ENCODE results near the gene ACACB. TPM values are rescaled to one million over a fixed set of nuclear protein-coding genes. Genes with fewer than 3 reads are reported as not detected.
A peak's percentile ranks its signal among the peaks of the same experiment; 100 is the strongest.

ACACB gene
- total RNA-seq, 1 experiment from 2014 or later: 20.0 TPM

DNA sequence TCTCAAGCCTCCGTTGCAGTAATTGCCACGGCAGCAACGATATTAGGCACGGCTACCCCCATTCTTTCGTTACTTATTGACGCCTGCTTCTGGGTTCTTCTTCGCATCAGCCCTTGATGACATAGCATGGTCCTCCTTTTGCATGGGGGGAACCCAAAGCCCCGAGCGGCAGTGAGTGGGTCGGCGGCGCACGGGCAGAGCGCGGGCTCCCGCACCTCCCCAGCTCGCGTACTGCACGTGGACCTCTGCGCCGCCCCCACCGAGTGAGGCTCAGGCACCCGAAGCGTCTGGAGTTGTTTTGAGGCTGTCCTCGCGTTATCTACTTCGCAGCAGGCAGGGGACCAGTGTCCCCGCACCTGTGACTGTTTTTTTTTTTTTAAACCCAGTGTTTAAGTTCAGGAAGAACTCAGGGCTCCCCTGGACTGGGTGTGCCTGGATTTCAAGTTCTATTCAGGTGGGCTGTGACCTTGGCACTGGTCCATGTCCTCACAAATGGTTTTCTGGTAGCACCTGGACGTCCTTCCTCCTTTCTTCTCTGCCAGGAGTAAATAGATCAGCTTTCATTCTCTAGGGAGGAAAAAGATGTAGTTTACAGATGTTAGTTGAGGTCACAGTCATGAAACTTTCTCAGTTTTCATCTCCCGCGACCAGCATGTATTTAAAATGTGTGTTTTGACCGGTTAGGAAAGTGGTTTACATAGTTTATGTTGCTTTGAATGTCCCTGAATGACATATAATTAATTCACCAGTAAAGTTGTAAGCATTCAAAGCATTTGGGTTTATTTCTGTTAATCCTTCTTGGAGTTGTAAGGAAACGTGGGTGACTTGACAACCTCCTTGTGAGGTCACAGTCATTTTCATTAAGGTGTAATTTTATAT lies 194.1 kb downstream of the ACACB start:
- H3K27me3 Mint-ChIP-seq (ENCODE audit: low read depth): peaks cover 79% of the 10 kb centered on the region
- TF ChIP-seq CREM (CRISPR knock-in tag; IDR thresholded peaks at IDR 0.05) (peak; percentile 68; the same call in 1 of the 2 replicates), ATF1 (CRISPR knock-in tag; IDR thresholded peaks at IDR 0.05) (0 out of 2 replicates have a peak, but pooled peaks have one; percentile 73), MYBL2 (CRISPR knock-in tag; IDR thresholded peaks at IDR 0.05) (peak; percentile 70; the same call in 1 of the 2 replicates), ZNF232 (CRISPR knock-in tag; IDR thresholded peaks at IDR 0.05) (peak; percentile 84; the same call in 1 of the 2 replicates), NR3C1 (CRISPR knock-in tag; conservative IDR thresholded peaks at IDR 0.05; ENCODE audit: low read depth) (no peak), CBFB (CRISPR knock-in tag; IDR thresholded peaks at IDR 0.05; ENCODE audit: low read depth) (no peak), CREB1 (CRISPR knock-in tag; IDR thresholded peaks at IDR 0.05) (peak; percentile 76; the same call in 1 of the 2 replicates), TEAD1 (CRISPR knock-in tag; IDR thresholded peaks at IDR 0.05) (peak; percentile 35; the same call in 1 of the 2 replicates), JUN (CRISPR knock-in tag; IDR thresholded peaks at IDR 0.05) (peak; percentile 67; the same call in 1 of the 2 replicates), TEAD4 (CRISPR knock-in tag; IDR thresholded peaks at IDR 0.05) (no peak), MXD4 (CRISPR knock-in tag; IDR thresholded peaks at IDR 0.05; ENCODE audit: borderline replicate concordance) (no peak), ZNF219 (CRISPR knock-in tag; IDR thresholded peaks at IDR 0.05; ENCODE audit: borderline replicate concordance) (no peak), SMAD3 (CRISPR knock-in tag; IDR thresholded peaks at IDR 0.05; ENCODE audit: borderline replicate concordance) (peak; percentile 71), RORB (CRISPR knock-in tag; IDR thresholded peaks at IDR 0.05) (no peak)
- TF ChIP-seq, protein P1, sequence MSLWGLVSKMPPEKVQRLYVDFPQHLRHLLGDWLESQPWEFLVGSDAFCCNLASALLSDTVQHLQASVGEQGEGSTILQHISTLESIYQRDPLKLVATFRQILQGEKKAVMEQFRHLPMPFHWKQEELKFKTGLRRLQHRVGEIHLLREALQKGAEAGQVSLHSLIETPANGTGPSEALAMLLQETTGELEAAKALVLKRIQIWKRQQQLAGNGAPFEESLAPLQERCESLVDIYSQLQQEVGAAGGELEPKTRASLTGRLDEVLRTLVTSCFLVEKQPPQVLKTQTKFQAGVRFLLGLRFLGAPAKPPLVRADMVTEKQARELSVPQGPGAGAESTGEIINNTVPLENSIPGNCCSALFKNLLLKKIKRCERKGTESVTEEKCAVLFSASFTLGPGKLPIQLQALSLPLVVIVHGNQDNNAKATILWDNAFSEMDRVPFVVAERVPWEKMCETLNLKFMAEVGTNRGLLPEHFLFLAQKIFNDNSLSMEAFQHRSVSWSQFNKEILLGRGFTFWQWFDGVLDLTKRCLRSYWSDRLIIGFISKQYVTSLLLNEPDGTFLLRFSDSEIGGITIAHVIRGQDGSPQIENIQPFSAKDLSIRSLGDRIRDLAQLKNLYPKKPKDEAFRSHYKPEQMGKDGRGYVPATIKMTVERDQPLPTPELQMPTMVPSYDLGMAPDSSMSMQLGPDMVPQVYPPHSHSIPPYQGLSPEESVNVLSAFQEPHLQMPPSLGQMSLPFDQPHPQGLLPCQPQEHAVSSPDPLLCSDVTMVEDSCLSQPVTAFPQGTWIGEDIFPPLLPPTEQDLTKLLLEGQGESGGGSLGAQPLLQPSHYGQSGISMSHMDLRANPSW (CRISPR knock-in tag; conservative IDR thresholded peaks at IDR 0.05; ENCODE audit: low read depth): no peak
- TF ChIP-seq, protein P2, sequence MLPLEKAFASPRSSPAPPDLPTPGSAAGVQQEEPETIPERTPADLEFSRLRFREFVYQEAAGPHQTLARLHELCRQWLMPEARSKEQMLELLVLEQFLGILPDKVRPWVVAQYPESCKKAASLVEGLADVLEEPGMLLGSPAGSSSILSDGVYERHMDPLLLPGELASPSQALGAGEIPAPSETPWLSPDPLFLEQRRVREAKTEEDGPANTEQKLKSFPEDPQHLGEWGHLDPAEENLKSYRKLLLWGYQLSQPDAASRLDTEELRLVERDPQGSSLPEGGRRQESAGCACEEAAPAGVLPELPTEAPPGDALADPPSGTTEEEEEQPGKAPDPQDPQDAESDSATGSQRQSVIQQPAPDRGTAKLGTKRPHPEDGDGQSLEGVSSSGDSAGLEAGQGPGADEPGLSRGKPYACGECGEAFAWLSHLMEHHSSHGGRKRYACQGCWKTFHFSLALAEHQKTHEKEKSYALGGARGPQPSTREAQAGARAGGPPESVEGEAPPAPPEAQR (CRISPR knock-in tag; IDR thresholded peaks at IDR 0.05): no peak
- TF ChIP-seq, protein P3, sequence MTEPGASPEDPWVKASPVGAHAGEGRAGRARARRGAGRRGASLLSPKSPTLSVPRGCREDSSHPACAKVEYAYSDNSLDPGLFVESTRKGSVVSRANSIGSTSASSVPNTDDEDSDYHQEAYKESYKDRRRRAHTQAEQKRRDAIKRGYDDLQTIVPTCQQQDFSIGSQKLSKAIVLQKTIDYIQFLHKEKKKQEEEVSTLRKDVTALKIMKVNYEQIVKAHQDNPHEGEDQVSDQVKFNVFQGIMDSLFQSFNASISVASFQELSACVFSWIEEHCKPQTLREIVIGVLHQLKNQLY (CRISPR knock-in tag; IDR thresholded peaks at IDR 0.05): no peak
- TF ChIP-seq, protein P4, sequence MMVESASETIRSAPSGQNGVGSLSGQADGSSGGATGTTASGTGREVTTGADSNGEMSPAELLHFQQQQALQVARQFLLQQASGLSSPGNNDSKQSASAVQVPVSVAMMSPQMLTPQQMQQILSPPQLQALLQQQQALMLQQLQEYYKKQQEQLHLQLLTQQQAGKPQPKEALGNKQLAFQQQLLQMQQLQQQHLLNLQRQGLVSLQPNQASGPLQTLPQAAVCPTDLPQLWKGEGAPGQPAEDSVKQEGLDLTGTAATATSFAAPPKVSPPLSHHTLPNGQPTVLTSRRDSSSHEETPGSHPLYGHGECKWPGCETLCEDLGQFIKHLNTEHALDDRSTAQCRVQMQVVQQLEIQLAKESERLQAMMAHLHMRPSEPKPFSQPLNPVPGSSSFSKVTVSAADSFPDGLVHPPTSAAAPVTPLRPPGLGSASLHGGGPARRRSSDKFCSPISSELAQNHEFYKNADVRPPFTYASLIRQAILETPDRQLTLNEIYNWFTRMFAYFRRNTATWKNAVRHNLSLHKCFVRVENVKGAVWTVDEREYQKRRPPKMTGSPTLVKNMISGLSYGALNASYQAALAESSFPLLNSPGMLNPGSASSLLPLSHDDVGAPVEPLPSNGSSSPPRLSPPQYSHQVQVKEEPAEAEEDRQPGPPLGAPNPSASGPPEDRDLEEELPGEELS (CRISPR knock-in tag; IDR thresholded peaks at IDR 0.05): peak; percentile 73; the same call in 1 of the 2 replicates
- TF ChIP-seq, protein P5, sequence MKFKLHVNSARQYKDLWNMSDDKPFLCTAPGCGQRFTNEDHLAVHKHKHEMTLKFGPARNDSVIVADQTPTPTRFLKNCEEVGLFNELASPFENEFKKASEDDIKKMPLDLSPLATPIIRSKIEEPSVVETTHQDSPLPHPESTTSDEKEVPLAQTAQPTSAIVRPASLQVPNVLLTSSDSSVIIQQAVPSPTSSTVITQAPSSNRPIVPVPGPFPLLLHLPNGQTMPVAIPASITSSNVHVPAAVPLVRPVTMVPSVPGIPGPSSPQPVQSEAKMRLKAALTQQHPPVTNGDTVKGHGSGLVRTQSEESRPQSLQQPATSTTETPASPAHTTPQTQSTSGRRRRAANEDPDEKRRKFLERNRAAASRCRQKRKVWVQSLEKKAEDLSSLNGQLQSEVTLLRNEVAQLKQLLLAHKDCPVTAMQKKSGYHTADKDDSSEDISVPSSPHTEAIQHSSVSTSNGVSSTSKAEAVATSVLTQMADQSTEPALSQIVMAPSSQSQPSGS (CRISPR knock-in tag; IDR thresholded peaks at IDR 0.05; ENCODE audit: borderline replicate concordance, low read depth): 0 out of 2 replicates have a peak, but pooled peaks have one; percentile 27
- TF ChIP-seq, protein P6, sequence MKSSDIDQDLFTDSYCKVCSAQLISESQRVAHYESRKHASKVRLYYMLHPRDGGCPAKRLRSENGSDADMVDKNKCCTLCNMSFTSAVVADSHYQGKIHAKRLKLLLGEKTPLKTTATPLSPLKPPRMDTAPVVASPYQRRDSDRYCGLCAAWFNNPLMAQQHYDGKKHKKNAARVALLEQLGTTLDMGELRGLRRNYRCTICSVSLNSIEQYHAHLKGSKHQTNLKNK (CRISPR knock-in tag; IDR thresholded peaks at IDR 0.05): no peak
- TF ChIP-seq, protein P7, sequence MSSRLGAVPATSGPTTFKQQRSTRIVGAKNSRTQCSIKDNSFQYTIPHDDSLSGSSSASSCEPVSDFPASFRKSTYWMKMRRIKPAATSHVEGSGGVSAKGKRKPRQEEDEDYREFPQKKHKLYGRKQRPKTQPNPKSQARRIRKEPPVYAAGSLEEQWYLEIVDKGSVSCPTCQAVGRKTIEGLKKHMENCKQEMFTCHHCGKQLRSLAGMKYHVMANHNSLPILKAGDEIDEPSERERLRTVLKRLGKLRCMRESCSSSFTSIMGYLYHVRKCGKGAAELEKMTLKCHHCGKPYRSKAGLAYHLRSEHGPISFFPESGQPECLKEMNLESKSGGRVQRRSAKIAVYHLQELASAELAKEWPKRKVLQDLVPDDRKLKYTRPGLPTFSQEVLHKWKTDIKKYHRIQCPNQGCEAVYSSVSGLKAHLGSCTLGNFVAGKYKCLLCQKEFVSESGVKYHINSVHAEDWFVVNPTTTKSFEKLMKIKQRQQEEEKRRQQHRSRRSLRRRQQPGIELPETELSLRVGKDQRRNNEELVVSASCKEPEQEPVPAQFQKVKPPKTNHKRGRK (CRISPR knock-in tag; IDR thresholded peaks at IDR 0.05; ENCODE audit: borderline replicate concordance): no peak
- TF ChIP-seq, protein P8, sequence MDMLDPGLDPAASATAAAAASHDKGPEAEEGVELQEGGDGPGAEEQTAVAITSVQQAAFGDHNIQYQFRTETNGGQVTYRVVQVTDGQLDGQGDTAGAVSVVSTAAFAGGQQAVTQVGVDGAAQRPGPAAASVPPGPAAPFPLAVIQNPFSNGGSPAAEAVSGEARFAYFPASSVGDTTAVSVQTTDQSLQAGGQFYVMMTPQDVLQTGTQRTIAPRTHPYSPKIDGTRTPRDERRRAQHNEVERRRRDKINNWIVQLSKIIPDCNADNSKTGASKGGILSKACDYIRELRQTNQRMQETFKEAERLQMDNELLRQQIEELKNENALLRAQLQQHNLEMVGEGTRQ (CRISPR knock-in tag; IDR thresholded peaks at IDR 0.05): no peak
- TF ChIP-seq, protein P9, sequence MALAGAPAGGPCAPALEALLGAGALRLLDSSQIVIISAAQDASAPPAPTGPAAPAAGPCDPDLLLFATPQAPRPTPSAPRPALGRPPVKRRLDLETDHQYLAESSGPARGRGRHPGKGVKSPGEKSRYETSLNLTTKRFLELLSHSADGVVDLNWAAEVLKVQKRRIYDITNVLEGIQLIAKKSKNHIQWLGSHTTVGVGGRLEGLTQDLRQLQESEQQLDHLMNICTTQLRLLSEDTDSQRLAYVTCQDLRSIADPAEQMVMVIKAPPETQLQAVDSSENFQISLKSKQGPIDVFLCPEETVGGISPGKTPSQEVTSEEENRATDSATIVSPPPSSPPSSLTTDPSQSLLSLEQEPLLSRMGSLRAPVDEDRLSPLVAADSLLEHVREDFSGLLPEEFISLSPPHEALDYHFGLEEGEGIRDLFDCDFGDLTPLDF (CRISPR knock-in tag; IDR thresholded peaks at IDR 0.05): 0 out of 2 replicates have a peak, but pooled peaks have one; percentile 63

More for the DNA sequence above, 194.1 kb downstream of the ACACB start:
- DNase-seq (ENCODE audit: low spot score): peak; percentile 38
- POLR2A ChIA-PET: no interaction called here
- Mint-ChIP-seq H3K9me3 (no peaks in the 10 kb centered on the region), H3K4me3 (peak overlapping the region; percentile 76), H3K4me1 (peaks cover 7% of the 10 kb centered on the region), H3K36me3 (0 out of 2 replicates have a peak, but pooled peaks cover 4% of the 10 kb centered on the region), H3K27ac (no peak overlapping the region)
- CTCF ChIA-PET: interaction anchor here (1.4 kb wide), 1 partner anchor 75 kb away, joined by 3 read pairs; no protein-coding TSS in a partner anchor
- ATAC-seq: peak; percentile 33
